ENCODE results near the gene CFAP46. TPM values are rescaled to one million over a fixed set of nuclear protein-coding genes. Genes with fewer than 3 reads are reported as not detected.

The CFAP46 gene
- total RNA-seq, 6 experiments from 2014 or later, result 0.31 to 1.4 (median 0.32) TPM; not detected in 1

DNA sequence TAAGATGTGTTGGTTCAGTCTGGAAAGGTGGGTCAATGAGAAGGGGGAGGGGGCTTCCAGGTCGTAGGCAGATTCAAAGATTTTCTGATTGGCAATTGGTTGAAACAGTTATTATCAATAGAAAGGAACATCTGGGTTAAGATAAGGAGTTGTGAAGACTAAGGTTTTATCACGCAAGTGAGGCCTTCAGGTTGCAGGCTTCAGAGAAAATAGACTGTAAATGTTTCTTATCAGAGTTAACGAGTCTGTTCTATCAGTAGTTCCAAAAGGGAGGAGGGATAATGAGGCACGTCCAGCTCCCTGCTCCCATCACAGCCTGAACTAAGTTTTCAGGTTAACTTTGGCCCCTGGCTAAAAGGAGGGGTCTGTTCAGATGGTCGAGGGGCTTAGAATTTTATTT, 11.1 kb upstream of the CFAP46 start:
- Mint-ChIP-seq H3K27ac (no peak overlapping the region), H3K36me3 (ENCODE audit: low read depth) (no peaks in the 10 kb centered on the region), H3K27me3 (ENCODE audit: insufficient read depth) (peaks cover 28% of the 10 kb centered on the region), H3K4me1 (ENCODE audit: low read depth) (no peaks in the 10 kb centered on the region), H3K9me3 (no peaks in the 10 kb centered on the region), H3K4me3 (no peak overlapping the region)
- DNase-seq, result no peak
- TF ChIP-seq CTCF (IDR thresholded peaks at IDR 0.05), result no peak

- H3K36me3 Mint-ChIP-seq (ENCODE audit: low read depth), result no peaks in the 10 kb centered on the region
- DNase-seq, result no peak
- no peak for TF ChIP-seq CTCF (IDR thresholded peaks at IDR 0.05)
- H3K27ac Mint-ChIP-seq, result no peak overlapping the region
- H3K4me3 Mint-ChIP-seq, result no peak overlapping the region
- no peaks in the 10 kb centered on the region for H3K4me1 Mint-ChIP-seq (ENCODE audit: low read depth)
- H3K27me3 Mint-ChIP-seq (ENCODE audit: insufficient read depth), result peaks cover 26% of the 10 kb centered on the region
- H3K9me3 Mint-ChIP-seq, result no peaks in the 10 kb centered on the region
These were observed 9.6 kb upstream of the CFAP46 start for GRCh38 chr10:132951926-132952325.

DNA sequence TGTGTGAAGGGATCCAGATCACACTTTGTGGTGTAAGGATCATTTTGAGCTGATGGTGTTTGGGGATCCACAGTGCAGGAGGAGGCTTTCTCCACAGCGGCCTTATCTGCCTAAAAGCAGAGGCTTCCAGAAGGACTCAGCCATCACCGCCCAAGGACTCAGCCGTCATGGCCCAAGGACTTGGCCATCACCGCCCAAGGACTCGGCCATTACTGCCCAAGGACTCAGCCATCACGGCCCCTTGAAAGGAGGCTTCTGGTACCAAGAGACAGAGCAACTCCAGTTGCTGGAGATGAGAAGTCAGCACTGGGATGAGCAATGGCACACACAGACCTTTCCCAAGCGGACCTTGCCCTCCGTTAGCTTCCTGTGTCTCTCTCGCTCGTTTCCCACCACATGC, 6.0 kb upstream of the CFAP46 start:
- Mint-ChIP-seq H3K4me1 (ENCODE audit: low read depth) (no peaks in the 10 kb centered on the region), H3K27me3 (ENCODE audit: insufficient read depth) (peaks cover 12% of the 10 kb centered on the region), H3K36me3 (ENCODE audit: low read depth) (no peaks in the 10 kb centered on the region), H3K27ac (no peak overlapping the region), H3K4me3 (no peak overlapping the region), H3K9me3 (no peaks in the 10 kb centered on the region)
- no peak for DNase-seq
- no peak for TF ChIP-seq CTCF (IDR thresholded peaks at IDR 0.05)

DNA sequence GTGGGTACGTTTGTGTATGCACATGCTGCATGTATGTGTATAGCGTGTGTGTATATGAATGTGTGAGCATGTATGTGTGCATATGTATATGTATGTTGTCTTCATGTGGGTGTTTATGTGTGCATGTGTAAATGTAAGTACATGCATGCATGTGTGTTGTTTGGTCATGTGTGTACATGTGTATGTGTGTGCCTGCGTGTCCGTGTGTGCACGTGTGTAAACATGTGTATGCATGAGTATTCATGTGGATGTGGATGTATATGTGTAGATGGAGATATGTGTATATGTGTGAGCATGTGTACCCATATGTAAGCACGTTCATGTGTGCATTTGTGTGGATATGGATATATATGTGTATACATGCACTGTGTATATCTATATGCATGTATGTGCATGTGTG, 5.5 kb upstream of the CFAP46 start:
- no peak for DNase-seq

GRCh38 chr10:132946806-132947546, 4.6 kb upstream of the CFAP46 start:
- peaks cover 8% of the 10 kb centered on the region for H3K27me3 Mint-ChIP-seq (ENCODE audit: insufficient read depth)
- no peak overlapping the region for H3K4me3 Mint-ChIP-seq
- H3K36me3 Mint-ChIP-seq (ENCODE audit: low read depth), result no peaks in the 10 kb centered on the region

More for the DNA sequence above, 5.5 kb upstream of the CFAP46 start:
- TF ChIP-seq CTCF (IDR thresholded peaks at IDR 0.05), result no peak
- Mint-ChIP-seq H3K4me1 (ENCODE audit: low read depth) (peaks cover 2% of the 10 kb centered on the region; the same call in 1 of the 2 replicates), H3K4me3 (no peak overlapping the region), H3K27me3 (ENCODE audit: insufficient read depth) (peaks cover 9% of the 10 kb centered on the region), H3K36me3 (ENCODE audit: low read depth) (no peaks in the 10 kb centered on the region), H3K9me3 (no peaks in the 10 kb centered on the region), H3K27ac (no peak overlapping the region)

More at GRCh38 chr10:132946806-132947546, 4.6 kb upstream of the CFAP46 start:
- DNase-seq, result no peak
- TF ChIP-seq CTCF (IDR thresholded peaks at IDR 0.05), result no peak
- H3K27ac Mint-ChIP-seq, result no peak overlapping the region
- H3K4me1 Mint-ChIP-seq (ENCODE audit: low read depth), result peaks cover 5% of the 10 kb centered on the region; the same call in 1 of the 2 replicates
- no peaks in the 10 kb centered on the region for H3K9me3 Mint-ChIP-seq

Data from HFFc6 (cell line).